A549 (cell line): ENCODE measurements around the gene COQ5. TPM values are rescaled to one million over a fixed set of nuclear protein-coding genes. Genes with fewer than 3 reads are reported as not detected.

Source experiments
- ATAC-seq, 2 experiments: fragments of 200-7000 bp in 1 of 2; fragments of >200 bp in 1 of 2; cut with Nextera tagmentation in 1 of 2; cut with Tn5 transposase in 1 of 2; 3 replicates each; pipeline versions ENCODE4 v1.8.0 to v1.9.1; 2018 to 2020; ENCODE audit warnings: mild to moderate bottlenecking in 1 of 2, moderate library complexity in 1 of 2
- CTCF ChIA-PET: fragments of 300-600 bp; sonication (Branson Sonifier 250); formaldehyde crosslinking; extraction: SDS; loops from one replicate; lab custom pipeline; 2021; ENCODE audit warnings: antibody characterized with exemption, inconsistent platforms; lab: Yijun Ruan, JAX
- POLR2A ChIA-PET: fragments of 350-600 bp; formaldehyde crosslinking; extraction: SDS; loops from one replicate; lab custom pipeline; 2021; ENCODE audit warnings: antibody characterized with exemption, inconsistent platforms; lab: Yijun Ruan, JAX
- DNase-seq, 2 experiments: peaks; one replicate each; pipeline versions ENCODE4 v3.0.0 to v3.0.0-alpha.2; 2011 to 2016; ENCODE audit warnings: low read depth in 1 of 2, low spot score in 1 of 2
- FAIRE-seq: peaks from 2 replicates; lab custom pipeline; 2011; peaks lifted over from hg19 to GRCh38; lab: Jason Lieb, UNC
- H3K27ac ChIP-seq, 2 experiments: fragments of >200 bp; sonication (Bioruptor Twin); formaldehyde crosslinking; 3 replicates each; pipeline ENCODE4 v1.5.1; 2016 to 2017
- H3K4me1 ChIP-seq: fragments of >200 bp; sonication (Bioruptor Twin); formaldehyde crosslinking; 3 replicates; pipeline ENCODE4 v1.6.1; 2016
- H3K4me2 ChIP-seq: fragments of >200 bp; sonication (Bioruptor Twin); formaldehyde crosslinking; 3 replicates; pipeline ENCODE4 v1.6.1; 2016
- H3K4me3 ChIP-seq: fragments of >200 bp; sonication (Bioruptor Twin); formaldehyde crosslinking; 3 replicates; pipeline ENCODE4 v1.5.1; 2016
- H3K9me3 ChIP-seq: fragments of >200 bp; sonication (Bioruptor Twin); formaldehyde crosslinking; 3 replicates; pipeline ENCODE4 v1.6.1; 2016
- BCL3 ChIP-seq: fragments of >200 bp; sonication (Bioruptor Twin); formaldehyde crosslinking; IDR thresholded peaks from 3 replicates; pipeline ENCODE4 v1.6.1; 2016
- BHLHE40 ChIP-seq: IDR thresholded peaks from 2 replicates; pipeline ENCODE4 v1.6.1; 2012; ENCODE audit warnings: low read depth, low read length, inconsistent platforms
- CEBPB ChIP-seq, 2 experiments: fragments of >200 bp in 1 of 2; sonication (Bioruptor Twin) in 1 of 2; formaldehyde crosslinking in 1 of 2; IDR thresholded peaks; 2 replicates each; pipeline ENCODE4 v1.6.1; 2012 to 2016
- E2F6 ChIP-seq: IDR thresholded peaks from 2 replicates; pipeline ENCODE4 v1.6.1; 2012; ENCODE audit warnings: low read depth, borderline replicate concordance
- EHF ChIP-seq: fragments of 250-450 bp; sonication (Bioruptor Pico); IDR thresholded peaks from 2 replicates; pipeline ENCODE4 v1.5.0; 2020; ENCODE audit warnings: mild to moderate bottlenecking
- EHMT2 ChIP-seq: fragments of 200-600 bp; sonication (generic); IDR thresholded peaks from 2 replicates; pipeline ENCODE4 v1.6.1; 2016; ENCODE audit warnings: antibody characterized with exemption, low read depth, mild to moderate bottlenecking, moderate library complexity
- EP300 ChIP-seq, 2 experiments: fragments of >200 bp; sonication (Bioruptor Twin); formaldehyde crosslinking; IDR thresholded peaks; 2 replicates in 1 of 2; 3 replicates in 1 of 2; pipeline ENCODE4 v1.6.1; 2016 to 2017
- FOSB ChIP-seq: fragments of 250-450 bp; sonication (Bioruptor Pico); IDR thresholded peaks from 2 replicates; pipeline ENCODE4 v1.5.0; 2020; ENCODE audit warnings: mild to moderate bottlenecking, moderate library complexity
- GATA3 ChIP-seq: IDR thresholded peaks from 2 replicates; pipeline ENCODE4 v1.6.1; 2012; ENCODE audit warnings: borderline replicate concordance
- HOXB13 ChIP-seq: fragments of 250-450 bp; sonication (Bioruptor Pico); IDR thresholded peaks from 2 replicates; pipeline ENCODE4 v1.5.0; 2020; ENCODE audit warnings: low read depth, mild to moderate bottlenecking, moderate library complexity
- HOXB5 ChIP-seq: fragments of 250-450 bp; sonication (Bioruptor Pico); IDR thresholded peaks from 2 replicates; pipeline ENCODE4 v1.5.0; 2020; ENCODE audit warnings: mild to moderate bottlenecking, moderate library complexity
- KDM5A ChIP-seq: fragments of 200-600 bp; sonication (generic); IDR thresholded peaks from 2 replicates; pipeline ENCODE4 v1.6.1; 2016; ENCODE audit warnings: antibody characterized with exemption, mild to moderate bottlenecking
- MYC ChIP-seq: IDR thresholded peaks from 2 replicates; pipeline ENCODE4 v1.6.1; 2012; ENCODE audit warnings: mild to moderate bottlenecking, inconsistent platforms, low read length, improper control_type of control experiment, borderline replicate concordance
- NFE2L2 ChIP-seq: fragments of 150-350 bp; conservative IDR thresholded peaks from 2 replicates; pipeline ENCODE4 v1.6.1; 2014; ENCODE audit warnings: low read length
- POLR2A ChIP-seq: IDR thresholded peaks from 2 replicates; pipeline ENCODE4 v1.6.1; 2012; ENCODE audit warnings: mild to moderate bottlenecking, low read length
- RARB ChIP-seq: fragments of 250-450 bp; sonication (Bioruptor Pico); IDR thresholded peaks from 2 replicates; pipeline ENCODE4 v1.8.0; 2021; ENCODE audit warnings: mild to moderate bottlenecking, moderate library complexity
- RCOR1 ChIP-seq: fragments of 150-350 bp; IDR thresholded peaks from 2 replicates; pipeline ENCODE4 v1.6.1; 2014; ENCODE audit warnings: antibody characterized with exemption, low read length, low read depth
- ZNF302 ChIP-seq: fragments of 250-450 bp; sonication (Bioruptor Pico); IDR thresholded peaks from 2 replicates; pipeline ENCODE4 v1.9.0; 2021; ENCODE audit warnings: inconsistent platforms, mild to moderate bottlenecking, moderate library complexity
- WGBS: methylation state at CpG from one replicate; pipeline ENCODE4 v1.1.6; 2017; ENCODE audit errors: missing lambda C conversion rate; 5-methylcytosine and 5-hydroxymethylcytosine counted together
- polyA plus RNA-seq, 4 experiments: library from polyadenylated mRNA; depleted of rRNA in 3 of 4; stranded (reverse); fragments of >200 nt; fragmentation: RNase III in 1 of 4; extraction: RNeasy Plus Mini Kit Qiagen cat#74134 plus additional on column Dnase treatment in 1 of 4; gene quantifications; 2 replicates in 3 of 4; 3 replicates in 1 of 4; pipeline ENCODE4 v1.2.3, GENCODE V29; 2011 to 2017
- TF ChIP-seq, protein P1 (sequence below): fragments of 150-350 bp; IDR thresholded peaks from 2 replicates; pipeline ENCODE4 v1.6.1; 2014; ENCODE audit warnings: low read depth, mild to moderate bottlenecking, low read length
- TF ChIP-seq, protein P2 (sequence below): IDR thresholded peaks from 2 replicates; pipeline ENCODE4 v1.6.1; 2012
- TF ChIP-seq, protein P3 (sequence below): fragments of >200 bp; sonication (Bioruptor Twin); formaldehyde crosslinking; IDR thresholded peaks from 3 replicates; pipeline ENCODE4 v1.5.1; 2016
- TF ChIP-seq, protein P4 (sequence below): IDR thresholded peaks from 2 replicates; pipeline ENCODE4 v1.6.1; 2012

The COQ5 gene
- polyA plus RNA-seq, 2 of the 4 experiments (the other 2 are of a cell fraction) = 49.6 to 100.0 TPM

GRCh38 chr12:120498870-120499515 lies 30.0 kb downstream of the COQ5 start:
- no peak for ATAC-seq
- peak overlapping the region; percentile 82; the same call in 2 of the 3 replicates for H3K4me2 ChIP-seq
- CTCF ChIA-PET = interaction anchor here (0.8 kb wide), 1 partner anchor 32 kb away, joined by 3 read pairs; no protein-coding TSS in a partner anchor
- 91% methylated on average over 3 of the region's 3 CpGs for WGBS
- no peak overlapping the region for H3K27ac ChIP-seq
- peaks cover 20% of the 10 kb centered on the region for H3K4me1 ChIP-seq
- TF ChIP-seq BCL3 = no peak
- TF ChIP-seq, protein P1, sequence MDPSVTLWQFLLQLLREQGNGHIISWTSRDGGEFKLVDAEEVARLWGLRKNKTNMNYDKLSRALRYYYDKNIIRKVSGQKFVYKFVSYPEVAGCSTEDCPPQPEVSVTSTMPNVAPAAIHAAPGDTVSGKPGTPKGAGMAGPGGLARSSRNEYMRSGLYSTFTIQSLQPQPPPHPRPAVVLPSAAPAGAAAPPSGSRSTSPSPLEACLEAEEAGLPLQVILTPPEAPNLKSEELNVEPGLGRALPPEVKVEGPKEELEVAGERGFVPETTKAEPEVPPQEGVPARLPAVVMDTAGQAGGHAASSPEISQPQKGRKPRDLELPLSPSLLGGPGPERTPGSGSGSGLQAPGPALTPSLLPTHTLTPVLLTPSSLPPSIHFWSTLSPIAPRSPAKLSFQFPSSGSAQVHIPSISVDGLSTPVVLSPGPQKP = no peak
- TF ChIP-seq RCOR1 = no peak
- TF ChIP-seq HOXB13 = no peak
- no peak for TF ChIP-seq KDM5A
- TF ChIP-seq POLR2A = no peak
- TF ChIP-seq NFE2L2 = no peak
- no peak for TF ChIP-seq RARB (CRISPR knock-in tag)
- TF ChIP-seq BHLHE40 = no peak
- TF ChIP-seq MYC = no peak
- TF ChIP-seq GATA3 = no peak
- no peak for TF ChIP-seq CEBPB (IDR thresholded peaks at IDR 0.05)
- TF ChIP-seq, all 56 proteins: peak for 0
- Histone ChIP-seq H3K9me3 (no peaks in the 10 kb centered on the region), H3K4me3 (no peak overlapping the region)
- FAIRE-seq (no peak), DNase-seq (no peak)
- POLR2A ChIA-PET = no interaction called here

GRCh38 chr12:120497524-120498150 lies 31.3 kb downstream of the COQ5 start:
- WGBS = 30% methylated on average over 9 of the region's 9 CpGs
- peaks cover 20% of the 10 kb centered on the region for H3K4me1 ChIP-seq
- peak overlapping the region; percentile 82 for H3K4me2 ChIP-seq
- POLR2A ChIA-PET = interaction anchor here (2.4 kb wide), 1 partner anchor 32 kb away, joined by 16 read pairs; the partner anchor contains the start of gene COQ5
- peak overlapping the region; percentile 100 for H3K4me3 ChIP-seq
- CTCF ChIA-PET = interaction anchor here (1.1 to 3.4 kb wide), 4 partner anchors 12 to 31 kb away, joined by 3 to 12 read pairs (median 4); no protein-coding TSS in a partner anchor
- TF ChIP-seq FOSB (CRISPR knock-in tag) (no peak), RCOR1 (no peak)
- DNase-seq (no peak), FAIRE-seq (no peak), ATAC-seq (no peak)
- no peaks in the 10 kb centered on the region for H3K9me3 ChIP-seq
- peak overlapping the region; percentile 96 to 98; a peak in 5 of 6 replicates for H3K27ac ChIP-seq

GRCh38 chr12:120496413-120497340 lies 32.3 kb downstream of the COQ5 start:
- H3K9me3 ChIP-seq = no peaks in the 10 kb centered on the region
- peaks cover 20% of the 10 kb centered on the region for H3K4me1 ChIP-seq
- H3K4me3 ChIP-seq = peak overlapping the region; percentile 100
- FAIRE-seq = no peak
- peak overlapping the region; percentile 96 to 98 for H3K27ac ChIP-seq
- WGBS = 1% methylated on average over 40 of the region's 47 CpGs
- ChIA-PET CTCF (interaction anchor here (0.7 to 3.4 kb wide), 10 partner anchors 9 to 58 kb away, joined by 3 to 12 read pairs (median 4); no protein-coding TSS in a partner anchor), POLR2A (interaction anchor here (0.6 to 2.4 kb wide), 9 partner anchors 8 to 204 kb away, joined by 3 to 16 read pairs (median 3); partner anchors contain the start of genes COQ5 and RNU4-1)
- H3K4me2 ChIP-seq = peak overlapping the region; percentile 82
- ATAC-seq = peak; percentile 41 to 66
- DNase-seq = peak; percentile 44 to 45
- TF ChIP-seq GATA3 = no peak
- no peak for TF ChIP-seq EHF (CRISPR knock-in tag)
- TF ChIP-seq EHMT2 = no peak
- TF ChIP-seq EP300 (IDR thresholded peaks at IDR 0.05) = no peak
- TF ChIP-seq, protein P2, sequence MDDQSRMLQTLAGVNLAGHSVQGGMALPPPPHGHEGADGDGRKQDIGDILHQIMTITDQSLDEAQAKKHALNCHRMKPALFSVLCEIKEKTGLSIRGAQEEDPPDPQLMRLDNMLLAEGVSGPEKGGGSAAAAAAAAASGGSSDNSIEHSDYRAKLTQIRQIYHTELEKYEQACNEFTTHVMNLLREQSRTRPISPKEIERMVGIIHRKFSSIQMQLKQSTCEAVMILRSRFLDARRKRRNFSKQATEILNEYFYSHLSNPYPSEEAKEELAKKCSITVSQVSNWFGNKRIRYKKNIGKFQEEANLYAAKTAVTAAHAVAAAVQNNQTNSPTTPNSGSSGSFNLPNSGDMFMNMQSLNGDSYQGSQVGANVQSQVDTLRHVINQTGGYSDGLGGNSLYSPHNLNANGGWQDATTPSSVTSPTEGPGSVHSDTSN = no peak; the same call in 1 of the 2 replicates
- TF ChIP-seq BCL3 = no peak
- no peak for TF ChIP-seq RCOR1
- TF ChIP-seq, protein P3, sequence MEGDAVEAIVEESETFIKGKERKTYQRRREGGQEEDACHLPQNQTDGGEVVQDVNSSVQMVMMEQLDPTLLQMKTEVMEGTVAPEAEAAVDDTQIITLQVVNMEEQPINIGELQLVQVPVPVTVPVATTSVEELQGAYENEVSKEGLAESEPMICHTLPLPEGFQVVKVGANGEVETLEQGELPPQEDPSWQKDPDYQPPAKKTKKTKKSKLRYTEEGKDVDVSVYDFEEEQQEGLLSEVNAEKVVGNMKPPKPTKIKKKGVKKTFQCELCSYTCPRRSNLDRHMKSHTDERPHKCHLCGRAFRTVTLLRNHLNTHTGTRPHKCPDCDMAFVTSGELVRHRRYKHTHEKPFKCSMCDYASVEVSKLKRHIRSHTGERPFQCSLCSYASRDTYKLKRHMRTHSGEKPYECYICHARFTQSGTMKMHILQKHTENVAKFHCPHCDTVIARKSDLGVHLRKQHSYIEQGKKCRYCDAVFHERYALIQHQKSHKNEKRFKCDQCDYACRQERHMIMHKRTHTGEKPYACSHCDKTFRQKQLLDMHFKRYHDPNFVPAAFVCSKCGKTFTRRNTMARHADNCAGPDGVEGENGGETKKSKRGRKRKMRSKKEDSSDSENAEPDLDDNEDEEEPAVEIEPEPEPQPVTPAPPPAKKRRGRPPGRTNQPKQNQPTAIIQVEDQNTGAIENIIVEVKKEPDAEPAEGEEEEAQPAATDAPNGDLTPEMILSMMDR = peak; percentile 38; the same call in 2 of the 3 replicates
- TF ChIP-seq E2F6 = no peak
- TF ChIP-seq, protein P4, sequence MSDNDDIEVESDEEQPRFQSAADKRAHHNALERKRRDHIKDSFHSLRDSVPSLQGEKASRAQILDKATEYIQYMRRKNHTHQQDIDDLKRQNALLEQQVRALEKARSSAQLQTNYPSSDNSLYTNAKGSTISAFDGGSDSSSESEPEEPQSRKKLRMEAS = no peak
- TF ChIP-seq HOXB5 (CRISPR knock-in tag) = no peak
- TF ChIP-seq ZNF302 (CRISPR knock-in tag) = no peak
